Upper lobe of right lung (tissue), 1 donor: ENCODE measurements around the gene PPP2R5E. TPM values are rescaled to one million over a fixed set of nuclear protein-coding genes. Genes with fewer than 3 reads are reported as not detected.

Source experiments
- ATAC-seq: fragments of 200-7000 bp; cut with Tn5 transposase; one replicate; pipeline ENCODE4 v1.9.1; 2020; ENCODE audit warnings: mild to moderate bottlenecking, moderate library complexity
- DNase-seq: peaks from one replicate; pipeline ENCODE4 v3.0.0-alpha.2; 2020
- H3K27ac ChIP-seq: fragments of 200-600 bp; one replicate; pipeline ENCODE4 v1.8.0; 2022
- H3K27me3 ChIP-seq: fragments of 200-600 bp; one replicate; pipeline ENCODE4 v1.8.0; 2022; ENCODE audit warnings: mild to moderate bottlenecking
- H3K36me3 ChIP-seq: fragments of 200-600 bp; one replicate; pipeline ENCODE4 v1.8.0; 2022
- H3K4me1 ChIP-seq: fragments of 200-600 bp; one replicate; pipeline ENCODE4 v1.8.0; 2022
- H3K4me3 ChIP-seq: fragments of 200-600 bp; one replicate; pipeline ENCODE4 v1.8.0; 2022; ENCODE audit warnings: mild to moderate bottlenecking
- H3K9me3 ChIP-seq: fragments of 200-600 bp; one replicate; pipeline ENCODE4 v1.8.0; 2022
- intact Hi-C: fragments of 100-400 bp; cut with DNase I; formaldehyde crosslinking; loops from one replicate; pipeline ENCODE4 v1.11.0; 2022
- total RNA-seq: library from RNA; stranded (reverse); fragmentation: NEBNext Ultra II Directional; extraction: Animal tissue kit (Norgen Biotek cat#: 25700); gene quantifications from one replicate; pipeline ENCODE4 v1.2.1, GENCODE V29; 2021
- TF ChIP-seq, protein P1 (sequence below): fragments of 200-600 bp; IDR thresholded peaks from one replicate; pipeline ENCODE4 v1.8.0; 2022; ENCODE audit warnings: antibody characterized with exemption
- donor health status: DM: no; HTN: yes; CAD: no; lungs with severe emphysema.

The PPP2R5E gene
- total RNA-seq, 1 donor from 2014 or later: 46.0 TPM

DNA sequence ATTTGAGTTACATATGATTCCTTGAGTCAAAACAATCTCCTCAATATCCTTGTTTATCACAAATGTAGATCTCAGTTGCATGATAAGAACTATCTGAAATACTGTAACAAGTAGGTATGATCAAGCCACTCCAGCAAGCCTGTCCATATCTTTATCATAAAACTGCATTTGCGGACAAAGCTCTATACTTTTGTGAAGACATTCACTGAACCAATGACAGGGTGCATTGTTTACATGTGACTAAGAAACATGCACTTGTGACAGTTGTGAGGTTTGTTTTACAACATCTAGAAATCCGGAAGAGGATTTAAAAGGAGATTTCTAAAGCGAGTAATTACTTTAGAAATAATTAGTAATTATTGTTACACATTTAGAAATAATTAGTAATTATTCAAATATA is 111.7 kb downstream of the PPP2R5E start:
- H3K36me3 ChIP-seq: no peaks in the 10 kb centered on the region
- H3K4me1 ChIP-seq: peaks cover 18% of the 10 kb centered on the region
- no peaks in the 10 kb centered on the region for H3K9me3 ChIP-seq
- DNase-seq: no peak
- ATAC-seq: no peak
- TF ChIP-seq, protein P1, sequence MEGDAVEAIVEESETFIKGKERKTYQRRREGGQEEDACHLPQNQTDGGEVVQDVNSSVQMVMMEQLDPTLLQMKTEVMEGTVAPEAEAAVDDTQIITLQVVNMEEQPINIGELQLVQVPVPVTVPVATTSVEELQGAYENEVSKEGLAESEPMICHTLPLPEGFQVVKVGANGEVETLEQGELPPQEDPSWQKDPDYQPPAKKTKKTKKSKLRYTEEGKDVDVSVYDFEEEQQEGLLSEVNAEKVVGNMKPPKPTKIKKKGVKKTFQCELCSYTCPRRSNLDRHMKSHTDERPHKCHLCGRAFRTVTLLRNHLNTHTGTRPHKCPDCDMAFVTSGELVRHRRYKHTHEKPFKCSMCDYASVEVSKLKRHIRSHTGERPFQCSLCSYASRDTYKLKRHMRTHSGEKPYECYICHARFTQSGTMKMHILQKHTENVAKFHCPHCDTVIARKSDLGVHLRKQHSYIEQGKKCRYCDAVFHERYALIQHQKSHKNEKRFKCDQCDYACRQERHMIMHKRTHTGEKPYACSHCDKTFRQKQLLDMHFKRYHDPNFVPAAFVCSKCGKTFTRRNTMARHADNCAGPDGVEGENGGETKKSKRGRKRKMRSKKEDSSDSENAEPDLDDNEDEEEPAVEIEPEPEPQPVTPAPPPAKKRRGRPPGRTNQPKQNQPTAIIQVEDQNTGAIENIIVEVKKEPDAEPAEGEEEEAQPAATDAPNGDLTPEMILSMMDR: no peak
- intact Hi-C loops: no loop called here
- no peak overlapping the region for H3K4me3 ChIP-seq
- H3K27ac ChIP-seq: no peak overlapping the region
- H3K27me3 ChIP-seq: no peaks in the 10 kb centered on the region

DNA sequence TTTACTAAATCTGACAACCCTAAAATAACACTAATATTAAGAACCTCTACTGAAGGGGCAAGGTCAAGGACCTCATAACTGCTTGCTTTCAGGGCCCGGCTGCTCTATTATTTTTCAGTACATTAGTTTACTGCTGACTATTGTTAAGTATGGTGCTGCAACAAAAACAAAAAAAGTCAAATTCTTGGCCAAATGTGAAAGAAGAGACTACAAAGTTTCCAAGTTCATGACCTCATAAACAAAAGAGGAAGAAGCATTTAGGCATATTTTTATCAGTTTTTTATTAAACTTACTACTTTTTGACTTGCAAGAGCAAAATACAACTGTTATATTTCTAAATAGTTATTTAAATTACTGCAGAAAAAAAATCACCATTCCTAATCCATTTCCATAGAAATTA is 114.7 kb downstream of the PPP2R5E start:
- H3K27ac ChIP-seq: no peak overlapping the region
- no peak for ATAC-seq
- no peaks in the 10 kb centered on the region for H3K36me3 ChIP-seq
- no peaks in the 10 kb centered on the region for H3K27me3 ChIP-seq
- TF ChIP-seq, protein P1: no peak
- H3K4me3 ChIP-seq: no peak overlapping the region
- no peak for DNase-seq
- no peaks in the 10 kb centered on the region for H3K4me1 ChIP-seq
- intact Hi-C loops: no loop called here
- H3K9me3 ChIP-seq: no peaks in the 10 kb centered on the region

DNA sequence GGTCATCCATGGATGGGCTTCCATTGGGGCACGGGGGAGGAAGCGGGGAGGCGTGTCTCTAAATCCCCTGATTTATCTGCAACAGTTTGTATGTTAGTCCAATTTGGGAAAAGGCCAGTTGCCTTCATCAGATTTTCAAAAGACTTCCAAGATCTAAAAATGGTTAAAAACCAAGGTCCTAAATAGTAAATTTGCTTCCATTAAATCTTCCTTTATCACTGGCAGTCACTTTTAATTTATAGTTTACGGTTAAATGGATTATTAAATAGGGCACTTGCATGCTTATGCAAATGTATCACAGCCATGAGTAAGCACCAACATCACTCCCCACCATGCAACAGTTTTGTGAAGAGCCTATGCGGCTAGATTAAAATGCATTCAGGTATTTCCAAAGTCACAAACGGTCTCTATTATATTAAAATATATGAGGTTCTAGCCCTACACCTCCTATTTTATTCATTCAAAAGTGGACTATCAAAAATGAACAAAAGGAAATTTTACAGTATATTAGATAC is 116.3 kb downstream of the PPP2R5E start:
- ATAC-seq (no peak), DNase-seq (no peak)
- Histone ChIP-seq H3K4me1 (no peaks in the 10 kb centered on the region), H3K4me3 (no peak overlapping the region), H3K9me3 (no peaks in the 10 kb centered on the region), H3K27ac (no peak overlapping the region), H3K36me3 (no peaks in the 10 kb centered on the region), H3K27me3 (no peaks in the 10 kb centered on the region)
- TF ChIP-seq, protein P1: no peak
- intact Hi-C loops: no loop called here

DNA sequence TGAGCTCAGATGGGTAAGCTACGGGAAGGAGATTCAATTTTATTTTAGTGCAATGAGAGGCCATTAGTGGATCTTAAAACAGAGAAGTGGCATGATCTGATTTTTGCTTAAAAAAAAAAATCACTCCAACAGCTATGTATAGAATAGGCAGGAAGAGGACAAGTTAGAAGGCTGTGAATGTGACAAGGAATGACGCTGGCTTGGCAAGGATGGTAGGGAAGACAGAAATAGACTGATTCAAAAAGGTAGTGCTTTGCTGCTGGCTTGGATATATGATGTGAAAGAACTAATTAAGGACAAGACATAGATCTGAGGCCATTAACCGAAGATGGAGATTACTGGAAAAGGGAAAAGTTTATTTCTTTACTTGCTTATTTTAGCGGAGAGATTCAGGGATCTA is 119.3 kb downstream of the PPP2R5E start:
- H3K9me3 ChIP-seq: no peaks in the 10 kb centered on the region
- no peak overlapping the region for H3K27ac ChIP-seq
- H3K4me1 ChIP-seq: no peaks in the 10 kb centered on the region
- no peak overlapping the region for H3K4me3 ChIP-seq
- H3K36me3 ChIP-seq: peaks cover 14% of the 10 kb centered on the region
- DNase-seq: no peak
- H3K27me3 ChIP-seq: no peaks in the 10 kb centered on the region
- intact Hi-C loops: no loop called here
- ATAC-seq: no peak
- TF ChIP-seq, protein P1: no peak

DNA sequence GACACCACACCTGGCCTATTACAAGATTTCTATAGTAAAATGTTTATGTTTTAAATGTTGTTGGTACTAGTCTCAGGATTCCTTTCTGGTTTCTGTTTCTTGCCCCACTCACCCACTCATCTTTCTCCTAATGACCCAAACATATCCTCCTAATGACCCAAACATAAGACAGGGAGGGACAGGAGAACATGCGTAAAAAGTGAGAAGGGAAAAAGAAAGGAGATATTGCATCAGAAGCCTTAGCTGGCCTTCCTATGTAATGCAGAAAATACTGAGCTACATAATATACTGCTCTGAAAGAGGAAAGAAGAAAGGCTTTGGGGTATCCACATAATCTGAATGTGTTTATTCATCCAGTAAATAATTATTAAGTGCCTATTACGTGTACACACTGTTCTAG is 119.8 kb downstream of the PPP2R5E start:
- no peaks in the 10 kb centered on the region for H3K4me1 ChIP-seq
- peaks cover 14% of the 10 kb centered on the region for H3K36me3 ChIP-seq
- DNase-seq (no peak), ATAC-seq (no peak)
- intact Hi-C loops: no loop called here
- no peaks in the 10 kb centered on the region for H3K27me3 ChIP-seq
- no peak overlapping the region for H3K4me3 ChIP-seq
- H3K9me3 ChIP-seq: no peaks in the 10 kb centered on the region
- no peak overlapping the region for H3K27ac ChIP-seq
- TF ChIP-seq, protein P1: no peak

DNA sequence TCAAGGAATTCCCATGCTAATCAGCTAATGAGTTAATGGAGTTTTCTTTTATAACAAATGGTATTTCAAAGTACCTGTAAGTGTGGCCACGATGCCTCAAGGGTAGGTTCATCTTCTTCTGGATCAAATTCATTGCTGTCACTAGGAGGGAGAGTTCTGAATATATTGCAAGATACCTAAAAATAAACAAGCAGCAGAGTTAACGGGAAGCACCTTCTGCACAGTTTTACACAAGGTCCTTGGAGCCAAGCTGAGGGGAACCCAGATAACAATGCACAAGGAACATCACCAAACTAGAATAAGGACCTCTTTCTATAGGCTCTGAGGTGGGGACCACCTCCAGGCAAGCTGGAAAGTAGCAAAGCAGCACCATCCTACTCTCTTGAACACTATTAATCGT is 121.3 kb downstream of the PPP2R5E start:
- Histone ChIP-seq H3K4me3 (no peak overlapping the region), H3K27me3 (no peaks in the 10 kb centered on the region), H3K36me3 (peaks cover 14% of the 10 kb centered on the region), H3K9me3 (no peaks in the 10 kb centered on the region), H3K4me1 (no peaks in the 10 kb centered on the region), H3K27ac (no peak overlapping the region)
- intact Hi-C loops: no loop called here
- TF ChIP-seq, protein P1: no peak
- DNase-seq (no peak), ATAC-seq (no peak)
